SHP77 (cell line): ENCODE results near the gene HNRNPU.
A peak's percentile ranks its signal among the peaks of the same experiment; 100 is the strongest.
"Not testable (repeated sequence)": the region's sequence is repeated elsewhere in the genome, so short reads cannot be mapped to it uniquely, and the experiment has no call there.

Experiments used
- DNase-seq, 2 experiments: peaks; one replicate each; lab custom pipeline; 2025; lab: John Stamatoyannopoulos, UW

The HNRNPU gene

GRCh38 chr1:244840219-244840794 is 24.0 kb downstream of the HNRNPU start:
- DNase-seq = no peak

- no peak for DNase-seq
Observed at GRCh38 chr1:244839656-244840055, 24.7 kb downstream of the HNRNPU start.

- no peak for DNase-seq
Observed at GRCh38 chr1:244837597-244838258, 26.6 kb downstream of the HNRNPU start.

GRCh38 chr1:244836584-244836983 is 27.8 kb downstream of the HNRNPU start:
- DNase-seq = no peak

- DNase-seq = peak; percentile 6 to 12
Observed at GRCh38 chr1:244836135-244836521, 28.2 kb downstream of the HNRNPU start.

GRCh38 chr1:244835276-244836134 is 28.8 kb downstream of the HNRNPU start, which contains the start of gene COX20:
Gene COX20, plus strand, starts transcription at chr1:244835658. Its CDS starts 57 bp downstream, at chr1:244835715.
- DNase-seq = peak in 1 of 2 experiments; percentile 91

- DNase-seq = peak; percentile 94
Observed at GRCh38 chr1:244834543-244835275, 29.6 kb downstream of the HNRNPU start.

- DNase-seq = peak; percentile 37 to 50
Observed at GRCh38 chr1:244833734-244834542, 30.4 kb downstream of the HNRNPU start.

GRCh38 chr1:244833260-244833659 is 31.1 kb downstream of the HNRNPU start:
- not testable (repeated sequence) for DNase-seq

- DNase-seq = no peak
Observed at GRCh38 chr1:244830639-244831038, 33.7 kb downstream of the HNRNPU start.

- no peak for DNase-seq
Observed at GRCh38 chr1:244826712-244827111, 37.6 kb downstream of the HNRNPU start.

GRCh38 chr1:244822878-244823277 is 41.5 kb downstream of the HNRNPU start:
- DNase-seq = no peak

GRCh38 chr1:244821134-244821533 is 43.2 kb downstream of the HNRNPU start:
- DNase-seq = no peak

- no peak for DNase-seq
Observed at GRCh38 chr1:244820131-244820530, 44.2 kb downstream of the HNRNPU start.

GRCh38 chr1:244817415-244817894 is 46.9 kb downstream of the HNRNPU start:
- DNase-seq = no peak

GRCh38 chr1:244815600-244816099 is 48.7 kb downstream of the HNRNPU start:
- no peak for DNase-seq

- DNase-seq = no peak
Observed at GRCh38 chr1:244813327-244813726, 51.0 kb downstream of the HNRNPU start.

- DNase-seq = no peak
Observed at GRCh38 chr1:244810221-244810620, 54.1 kb downstream of the HNRNPU start.

GRCh38 chr1:244807138-244807537 is 57.2 kb downstream of the HNRNPU start:
- DNase-seq = no peak

GRCh38 chr1:244804841-244805240 is 59.5 kb downstream of the HNRNPU start:
- DNase-seq = no peak
